Peyer's patch (tissue), 4 donors: ENCODE measurements around the gene F11R. TPM values are rescaled to one million over a fixed set of nuclear protein-coding genes. Genes with fewer than 3 reads are reported as not detected.
"Not testable (repeated sequence)": the region's sequence is repeated elsewhere in the genome, so short reads cannot be mapped to it uniquely, and the experiment has no call there.

Experiments used
- DNase-seq, 3 donors: peaks; one replicate each; pipeline ENCODE4 v3.0.0-alpha.2; 2017 to 2019
- H3K27ac ChIP-seq, 4 donors: fragments of 200-600 bp; sonication (generic); one replicate each; pipeline ENCODE4 v1.5.1; 2016 to 2019
- H3K27me3 ChIP-seq, 2 donors: fragments of 200-600 bp; sonication (generic); one replicate each; pipeline ENCODE4 v1.5.1; 2019
- H3K36me3 ChIP-seq, 3 donors: fragments of 200-600 bp; sonication (generic); one replicate each; pipeline ENCODE4 v1.5.1; 2016 to 2019
- H3K4me1 ChIP-seq, 4 donors: fragments of 200-600 bp; sonication (generic); one replicate each; pipeline ENCODE4 v1.5.1; 2016 to 2019
- H3K4me3 ChIP-seq, 4 donors: fragments of 200-600 bp; sonication (generic); 1 replicate in 3 of 4; 2 replicates in 1 of 4; pipeline ENCODE4 v1.5.1; 2016 to 2019; ENCODE audit warnings: mild to moderate bottlenecking in 1 of 4
- H3K9me3 ChIP-seq, 4 donors: fragments of 200-600 bp; sonication (generic); one replicate each; pipeline ENCODE4 v1.5.1; 2016 to 2019; ENCODE audit warnings: mild to moderate bottlenecking in 1 of 4
- POLR2A ChIP-seq, 2 donors: fragments of 450-650 bp; IDR thresholded peaks; one replicate each; pipeline ENCODE4 v1.5.1; 2017; ENCODE audit warnings: antibody characterized with exemption in 2 of 2, mild to moderate bottlenecking in 2 of 2, moderate library complexity in 2 of 2
- small RNA-seq, 2 donors: library from RNA; depleted of rRNA; stranded (forward); fragments of <200 nt; gene quantifications; one replicate each; pipeline ENCODE3, GENCODE V24; 2016
- total RNA-seq, 4 donors: library from RNA; depleted of rRNA; stranded (reverse); fragments of >200 nt; gene quantifications; one replicate each; pipeline ENCODE4 v1.1.0, GENCODE V29; 2016
- TF ChIP-seq, protein P1 (sequence below), 6 experiments: fragments of 450-650 bp in 4 of 6; fragments of 200-600 bp in 2 of 6; sonication (generic) in 1 of 6; IDR thresholded peaks; one replicate each; pipeline ENCODE4 v1.5.1; 2017 to 2019; ENCODE audit warnings: antibody characterized with exemption in 6 of 6, mild to moderate bottlenecking in 3 of 6, moderate library complexity in 1 of 6

Gene F11R
- total RNA-seq, 4 donors from 2014 or later, result 28.9 to 138 (median 110) TPM

DNA sequence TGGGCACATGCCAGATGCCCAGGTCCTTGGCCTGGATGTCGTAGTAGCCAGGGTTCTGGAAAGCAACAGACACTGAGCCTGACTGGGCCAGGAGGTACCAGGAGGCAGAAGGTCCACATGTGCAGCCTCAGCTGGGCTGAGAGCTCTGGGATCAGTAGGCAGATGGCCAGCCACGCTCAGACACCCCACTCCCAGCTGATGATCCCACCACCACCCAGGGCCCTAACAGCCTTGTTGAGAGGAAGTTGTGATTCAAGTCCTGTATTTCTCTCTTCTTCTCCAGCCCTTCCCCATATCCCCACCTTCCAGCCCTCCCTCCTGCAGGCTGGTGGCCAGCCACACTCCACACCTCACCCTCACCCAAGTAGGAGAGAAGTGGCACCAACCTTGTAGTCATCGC is 70.3 kb downstream of the F11R start:
- no peak for DNase-seq
- TF ChIP-seq, protein P1, sequence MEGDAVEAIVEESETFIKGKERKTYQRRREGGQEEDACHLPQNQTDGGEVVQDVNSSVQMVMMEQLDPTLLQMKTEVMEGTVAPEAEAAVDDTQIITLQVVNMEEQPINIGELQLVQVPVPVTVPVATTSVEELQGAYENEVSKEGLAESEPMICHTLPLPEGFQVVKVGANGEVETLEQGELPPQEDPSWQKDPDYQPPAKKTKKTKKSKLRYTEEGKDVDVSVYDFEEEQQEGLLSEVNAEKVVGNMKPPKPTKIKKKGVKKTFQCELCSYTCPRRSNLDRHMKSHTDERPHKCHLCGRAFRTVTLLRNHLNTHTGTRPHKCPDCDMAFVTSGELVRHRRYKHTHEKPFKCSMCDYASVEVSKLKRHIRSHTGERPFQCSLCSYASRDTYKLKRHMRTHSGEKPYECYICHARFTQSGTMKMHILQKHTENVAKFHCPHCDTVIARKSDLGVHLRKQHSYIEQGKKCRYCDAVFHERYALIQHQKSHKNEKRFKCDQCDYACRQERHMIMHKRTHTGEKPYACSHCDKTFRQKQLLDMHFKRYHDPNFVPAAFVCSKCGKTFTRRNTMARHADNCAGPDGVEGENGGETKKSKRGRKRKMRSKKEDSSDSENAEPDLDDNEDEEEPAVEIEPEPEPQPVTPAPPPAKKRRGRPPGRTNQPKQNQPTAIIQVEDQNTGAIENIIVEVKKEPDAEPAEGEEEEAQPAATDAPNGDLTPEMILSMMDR (IDR thresholded peaks at IDR 0.05), result no peak
- TF ChIP-seq POLR2A (IDR thresholded peaks at IDR 0.05), result no peak

DNA sequence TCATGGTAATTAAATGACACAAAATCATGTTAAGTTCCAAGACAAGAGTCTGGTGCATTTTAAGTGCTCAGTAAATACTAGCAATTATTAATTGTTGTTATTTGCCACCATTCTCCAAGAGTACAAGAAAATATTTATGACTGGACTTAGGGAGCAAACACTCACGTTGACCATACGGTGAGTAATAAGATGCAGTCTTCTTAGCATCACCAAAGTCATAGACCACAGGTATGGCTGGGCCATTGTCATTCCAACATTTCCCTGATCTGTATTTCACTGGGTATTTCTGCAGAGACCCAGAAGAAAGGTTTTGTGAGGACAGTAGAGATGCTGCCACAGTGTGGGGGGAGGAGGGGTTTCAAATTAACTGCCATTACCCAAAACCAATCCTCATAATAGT is 71.1 kb downstream of the F11R start:
- H3K4me1 ChIP-seq, result peaks cover 0 to 10% (median 0%) of the 10 kb centered on the region in 4 donors
- no peaks in the 10 kb centered on the region for H3K9me3 ChIP-seq
- TF ChIP-seq POLR2A (IDR thresholded peaks at IDR 0.05), result no peak
- H3K4me3 ChIP-seq, result no peak overlapping the region
- no peak for DNase-seq
- H3K27me3 ChIP-seq, result no peaks in the 10 kb centered on the region
- H3K36me3 ChIP-seq, result no peaks in the 10 kb centered on the region
- no peak overlapping the region for H3K27ac ChIP-seq

More for the DNA sequence above, 70.3 kb downstream of the F11R start:
- peaks cover 0 to 10% (median 0%) of the 10 kb centered on the region in 4 donors for H3K4me1 ChIP-seq
- H3K27ac ChIP-seq, result no peak overlapping the region
- H3K36me3 ChIP-seq, result no peaks in the 10 kb centered on the region
- no peaks in the 10 kb centered on the region for H3K9me3 ChIP-seq
- H3K4me3 ChIP-seq, result no peak overlapping the region
- no peaks in the 10 kb centered on the region for H3K27me3 ChIP-seq

DNA sequence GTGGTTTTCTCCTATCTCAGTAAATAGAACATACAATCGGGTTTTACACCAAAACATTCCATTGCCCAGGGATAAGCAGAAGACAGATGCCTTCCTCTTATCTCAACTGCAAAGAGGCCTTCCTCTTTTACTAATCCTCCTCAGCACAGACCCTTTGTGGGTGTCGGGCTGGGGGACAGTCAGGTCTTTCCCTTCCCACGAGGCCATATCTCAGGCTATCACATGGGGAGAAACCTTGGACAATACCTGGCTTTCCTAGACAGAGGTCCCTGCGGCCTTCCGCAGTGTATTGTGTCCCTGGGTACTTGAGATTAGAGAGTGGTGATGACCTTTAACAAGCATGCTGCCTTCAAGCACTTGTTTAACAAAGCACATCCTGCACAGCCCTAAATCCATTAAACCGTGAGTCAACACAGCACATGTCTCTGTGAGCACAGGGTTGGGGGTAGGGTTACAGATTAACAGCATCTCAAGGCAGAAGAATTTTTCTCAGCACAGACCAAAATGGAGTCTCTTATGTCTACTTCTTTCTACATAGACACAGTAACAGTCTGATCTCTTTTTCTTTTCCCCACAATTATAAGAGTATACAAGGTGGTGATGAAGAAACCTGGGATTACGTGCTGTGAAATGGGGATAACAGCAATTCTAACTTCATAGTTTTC is 71.6 kb downstream of the F11R start:
- H3K4me1 ChIP-seq, result peaks cover 0 to 10% (median 0%) of the 10 kb centered on the region in 4 donors
- H3K36me3 ChIP-seq, H3K9me3 ChIP-seq, H3K27me3 ChIP-seq, H3K4me3 ChIP-seq: not testable (repeated sequence)
- peak overlapping the region in 1 of 4 donors; percentile 19 for H3K27ac ChIP-seq
- peak in 1 of 3 donors; percentile 49 for DNase-seq

DNA sequence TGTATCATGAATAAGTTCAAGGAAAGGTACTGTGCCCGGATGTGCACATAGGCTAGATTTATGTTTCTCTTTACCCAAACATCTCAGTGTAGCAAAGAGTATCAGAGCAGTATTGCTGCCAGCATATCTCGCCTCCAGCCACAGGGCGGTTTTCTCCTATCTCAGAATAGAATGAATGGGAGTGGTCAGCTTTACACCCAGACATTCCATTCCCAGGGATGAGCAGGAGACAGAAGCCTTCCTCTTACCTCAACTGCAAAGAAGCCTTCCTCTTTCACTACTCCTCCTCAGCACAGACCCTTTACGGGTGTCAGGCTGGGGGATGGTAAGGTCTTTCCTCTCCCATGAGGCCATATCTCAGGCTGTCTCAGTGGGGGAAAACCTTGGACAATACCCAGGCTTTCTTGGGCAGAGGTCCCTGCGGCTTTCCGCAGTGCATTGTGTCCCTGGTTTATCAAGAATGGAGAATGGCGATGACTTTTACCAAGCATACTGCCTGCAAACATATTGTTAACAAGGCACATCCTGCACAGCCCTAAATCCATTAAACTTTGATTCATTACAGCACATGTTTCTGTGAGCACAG is 73.7 kb downstream of the F11R start:
- not testable (repeated sequence) for H3K27me3 ChIP-seq, H3K4me3 ChIP-seq, DNase-seq, H3K36me3 ChIP-seq, H3K27ac ChIP-seq, H3K9me3 ChIP-seq
- TF ChIP-seq, protein P1 (IDR thresholded peaks at IDR 0.05), result peak in 2 of 6 experiments; percentile 6 to 19
- H3K4me1 ChIP-seq, result peaks cover 0 to 10% (median 0%) of the 10 kb centered on the region in 4 donors

DNA sequence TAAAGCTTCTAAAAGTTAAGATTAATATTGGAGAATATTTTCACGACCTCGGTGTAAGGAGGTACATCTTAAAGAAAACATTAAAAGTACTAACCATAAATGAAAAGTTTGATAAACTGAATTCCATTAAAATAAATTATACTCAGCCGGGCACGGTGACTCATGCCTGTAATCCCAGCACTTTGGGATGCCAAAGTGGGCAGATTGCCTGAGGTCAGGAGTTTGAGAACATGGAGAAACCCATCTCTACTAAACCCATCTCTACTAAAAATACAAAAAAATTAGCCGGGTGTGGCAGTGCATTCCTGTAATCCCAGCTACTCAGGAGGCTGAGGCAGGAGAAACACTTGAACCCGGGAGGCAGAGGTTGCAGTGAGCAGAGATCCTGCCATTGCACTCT is 75.1 kb downstream of the F11R start:
- not testable (repeated sequence) for H3K9me3 ChIP-seq, H3K4me3 ChIP-seq, DNase-seq, H3K36me3 ChIP-seq, H3K27ac ChIP-seq, H3K27me3 ChIP-seq
- peaks cover 0 to 10% (median 0%) of the 10 kb centered on the region in 4 donors for H3K4me1 ChIP-seq

Small RNA genes lying within 50 kb of the gene (small RNA-seq; reads per million reads assigned to genes)
- gene AL591806.2, result 0 reads per million in 2 donors

Other genes starting within 250 kb of the F11R start
- 10 to 100 TPM in 1 of 4 donors, 1 to 10 TPM in 3; 1.6 to 39.6 (median 3.6) TPM for gene LY9, start 225.0 kb downstream of the F11R start, total RNA-seq
- gene CD244, start 158.3 kb downstream of the F11R start, total RNA-seq, result 1 to 10 TPM in 2 of 4 donors, under 1 TPM in 1, not detected in 1; 0.80 to 2.8 (median 1.3) TPM
- 10 to 100 TPM; 14.4 to 45.0 (median 24.5) TPM for gene ITLN1, start 136.0 kb downstream of the F11R start, total RNA-seq
- gene ITLN2, start 66.3 kb downstream of the F11R start, total RNA-seq, result 10 to 100 TPM; 37.0 to 76.7 (median 54.1) TPM
- gene TSTD1, start 17.8 kb upstream of the F11R start, total RNA-seq, result 100 to 1,000 TPM in 1 of 4 donors, 10 to 100 TPM in 3; 33.0 to 152 (median 78.8) TPM
- 100 to 1,000 TPM in 1 of 4 donors, 10 to 100 TPM in 3; 72.0 to 119 (median 98.2) TPM for gene USF1, start 24.8 kb upstream of the F11R start, total RNA-seq
- 10 to 100 TPM in 1 of 4 donors, 1 to 10 TPM in 3; 5.1 to 31.4 (median 6.7) TPM for gene ARHGAP30, start 48.7 kb upstream of the F11R start, total RNA-seq
- 1 to 10 TPM in 3 of 4 donors, under 1 TPM in 1; 0.54 to 2.5 (median 1.6) TPM for gene NECTIN4, start 68.4 kb upstream of the F11R start, total RNA-seq
- gene KLHDC9, start 77.2 kb upstream of the F11R start, total RNA-seq, result 1 to 10 TPM in 3 of 4 donors, not detected in 1; 2.1 to 4.8 (median 2.4) TPM
- 10 to 100 TPM; 11.6 to 68.5 (median 15.2) TPM for gene PFDN2, start 96.9 kb upstream of the F11R start, total RNA-seq
- 100 to 1,000 TPM in 3 of 4 donors, 10 to 100 TPM in 1; 54.5 to 148 (median 120) TPM for gene NIT1, start 97.0 kb upstream of the F11R start, total RNA-seq
- gene DEDD, start 111.5 kb upstream of the F11R start, total RNA-seq, result 10 to 100 TPM; 23.0 to 48.7 (median 31.4) TPM
- 10 to 100 TPM; 36.9 to 82.5 (median 61.7) TPM for gene UFC1, start 132.8 kb upstream of the F11R start, total RNA-seq
- gene USP21, start 138.3 kb upstream of the F11R start, total RNA-seq, result 10 to 100 TPM; 11.6 to 52.8 (median 39.0) TPM
- gene PPOX, start 145.3 kb upstream of the F11R start, total RNA-seq, result 10 to 100 TPM in 3 of 4 donors, 1 to 10 TPM in 1; 9.5 to 38.0 (median 20.9) TPM
- gene B4GALT3, start 156.4 kb upstream of the F11R start, total RNA-seq, result 10 to 100 TPM; 25.2 to 34.1 (median 29.4) TPM
- gene ADAMTS4, start 177.9 kb upstream of the F11R start, total RNA-seq, result 10 to 100 TPM in 1 of 4 donors, 1 to 10 TPM in 2, under 1 TPM in 1; 0.18 to 65.2 (median 1.9) TPM
- 100 to 1,000 TPM; 157 to 192 (median 176) TPM for gene NDUFS2, start 181.2 kb upstream of the F11R start, total RNA-seq
- gene FCER1G, start 194.1 kb upstream of the F11R start, total RNA-seq, result 10 to 100 TPM in 2 of 4 donors, 1 to 10 TPM in 1, not detected in 1; 5.1 to 33.8 (median 11.9) TPM
- gene APOA2, start 202.5 kb upstream of the F11R start, total RNA-seq, result not detected
- gene TOMM40L, start 204.9 kb upstream of the F11R start, total RNA-seq, result 10 to 100 TPM in 3 of 4 donors, 1 to 10 TPM in 1; 8.3 to 32.2 (median 24.9) TPM
- 1 to 10 TPM in 1 of 4 donors, not detected in 3; 3.2 TPM for gene NR1I3, start 217.1 kb upstream of the F11R start, total RNA-seq
- not detected for gene PCP4L1, start 237.6 kb upstream of the F11R start, total RNA-seq